ENCODE data around the gene IGF2BP3. TPM values are rescaled to one million over a fixed set of nuclear protein-coding genes. Genes with fewer than 3 reads are reported as not detected.

IGF2BP3 gene
- total and polyA plus RNA-seq, 2 donors (not counting 3 experiments of a cell fraction or from before 2014, with no cell fraction given), result 41.2 to 111 TPM

- no peak overlapping the region for H3K9ac ChIP-seq (replicated peaks; ENCODE audit: extremely low read depth, insufficient read depth, low read length)
- H2AFZ ChIP-seq (ENCODE audit: low read depth, low read length), result no peak overlapping the region
- H3K4me1 ChIP-seq (ENCODE audit: control insufficient read depth, extremely low read depth, insufficient read depth, low read length), result peaks cover 56% of the 10 kb centered on the region
- H3K79me2 ChIP-seq (ENCODE audit: control insufficient read depth, insufficient read depth, low read length), result peaks cover 40% of the 10 kb centered on the region
- CTCF ChIA-PET, result interaction anchor here (0.8 to 7.6 kb wide), 10 partner anchors 8 to 113 kb away, joined by 3 to 67 read pairs (median 5); no protein-coding TSS in a partner anchor
- H4K20me1 ChIP-seq (replicated peaks; ENCODE audit: control insufficient read depth, extremely low read depth, insufficient read depth, low read length), result no peaks in the 10 kb centered on the region
- intact Hi-C loops (cut with micrococcal nuclease), result no loop called here
- no peak overlapping the region for H3K4me3 ChIP-seq (replicated peaks in 1 of 3; ENCODE audit: insufficient read depth in 1 of 3, low read depth in 1 of 3, low read length in 3 of 3)
- H3K27me3 ChIP-seq (ENCODE audit: control insufficient read depth in 2 of 2, insufficient read depth in 2 of 2, low read length in 2 of 2), result no peaks in the 10 kb centered on the region
- POLR2A ChIA-PET, result interaction anchor here (1.4 kb wide), 1 partner anchor 16 kb away, joined by 6 read pairs; no protein-coding TSS in a partner anchor
- no peaks in the 10 kb centered on the region for H3K9me1 ChIP-seq (replicated peaks; ENCODE audit: control insufficient read depth, extremely low read depth, insufficient read depth, low read length)
- no peak for FAIRE-seq
- peak overlapping the region; percentile 72 for H3K4me2 ChIP-seq (ENCODE audit: insufficient read depth, low read length)
- H3K27ac ChIP-seq (ENCODE audit: insufficient read depth, low read depth, low read length), result peak overlapping the region; percentile 56
- no TSS peak for BruUV-seq (replicated peaks)
- peaks cover 0 to 4% of the 10 kb centered on the region in 2 experiments for H3K36me3 ChIP-seq (ENCODE audit: control insufficient read depth in 2 of 2, extremely low read depth in 1 of 2, insufficient read depth in 2 of 2, low read length in 2 of 2)
- DNase-seq (ENCODE audit: low read depth, low spot score), result no peak
- TF ChIP-seq FOS (IDR thresholded peaks at IDR 0.05; ENCODE audit: borderline replicate concordance, insufficient read depth, low read length), result peak; percentile 16
- TF ChIP-seq EZH2 (IDR thresholded peaks at IDR 0.05; ENCODE audit: borderline replicate concordance, low read depth, low read length, severe bottlenecking), result no peak
- no peaks in the 10 kb centered on the region for H3K9me3 ChIP-seq (replicated peaks; ENCODE audit: control insufficient read depth, insufficient read depth, low read length)
- dilution Hi-C loops (cut with MboI; ENCODE audit: extremely low pct_ligation_motif_present, low sequenced_read_pairs), result no loop called here
Measured at GRCh38 chr7:23350466-23350865, 119.8 kb downstream of the IGF2BP3 start.

GRCh38 chr7:23349484-23350157, 120.7 kb downstream of the IGF2BP3 start:
- Histone ChIP-seq H4K20me1 (replicated peaks; ENCODE audit: control insufficient read depth, extremely low read depth, insufficient read depth, low read length) (no peaks in the 10 kb centered on the region), H2AFZ (ENCODE audit: low read depth, low read length) (no peak overlapping the region), H3K9me3 (replicated peaks; ENCODE audit: control insufficient read depth, insufficient read depth, low read length) (no peaks in the 10 kb centered on the region), H3K9me1 (replicated peaks; ENCODE audit: control insufficient read depth, extremely low read depth, insufficient read depth, low read length) (no peaks in the 10 kb centered on the region), H3K27ac (ENCODE audit: insufficient read depth, low read depth, low read length) (peak overlapping the region; percentile 56), H3K4me2 (ENCODE audit: insufficient read depth, low read length) (peak overlapping the region; percentile 72), H3K4me1 (ENCODE audit: control insufficient read depth, extremely low read depth, insufficient read depth, low read length) (peaks cover 65% of the 10 kb centered on the region), H3K36me3 (ENCODE audit: control insufficient read depth in 2 of 2, extremely low read depth in 1 of 2, insufficient read depth in 2 of 2, low read length in 2 of 2) (peaks cover 0 to 10% of the 10 kb centered on the region in 2 experiments), H3K79me2 (ENCODE audit: control insufficient read depth, insufficient read depth, low read length) (peaks cover 41% of the 10 kb centered on the region), H3K9ac (replicated peaks; ENCODE audit: extremely low read depth, insufficient read depth, low read length) (peak overlapping the region; percentile 29), H3K27me3 (ENCODE audit: control insufficient read depth in 2 of 2, insufficient read depth in 2 of 2, low read length in 2 of 2) (no peaks in the 10 kb centered on the region), H3K4me3 (replicated peaks in 1 of 3; ENCODE audit: insufficient read depth in 1 of 3, low read depth in 1 of 3, low read length in 3 of 3) (no peak overlapping the region)
- peak; percentile 89 for FAIRE-seq
- peak; percentile 88 for DNase-seq (ENCODE audit: low read depth, low spot score)
- POLR2A ChIA-PET, result interaction anchor here (0.7 to 1.4 kb wide), 2 partner anchors 14 to 15 kb away, joined by 4 to 6 read pairs; no protein-coding TSS in a partner anchor
- CTCF ChIA-PET, result interaction anchor here (0.8 to 7.6 kb wide), 15 partner anchors 8 to 118 kb away, joined by 3 to 67 read pairs (median 5); partner anchors contain the start of gene MALSU1
- TF ChIP-seq, protein P1, sequence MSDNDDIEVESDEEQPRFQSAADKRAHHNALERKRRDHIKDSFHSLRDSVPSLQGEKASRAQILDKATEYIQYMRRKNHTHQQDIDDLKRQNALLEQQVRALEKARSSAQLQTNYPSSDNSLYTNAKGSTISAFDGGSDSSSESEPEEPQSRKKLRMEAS (IDR thresholded peaks at IDR 0.05; ENCODE audit: insufficient read depth, insufficient read length), result no peak
- TF ChIP-seq POLR2A (IDR thresholded peaks at IDR 0.05; ENCODE audit: low read depth, low read length) (no peak), JUN (IDR thresholded peaks at IDR 0.05; ENCODE audit: borderline replicate concordance, insufficient read depth, insufficient read length, low read depth) (peak; percentile 88), POLR2AphosphoS5 (IDR thresholded peaks at IDR 0.05; ENCODE audit: insufficient read depth, low read depth, low read length) (peak; percentile 84), MYC (IDR thresholded peaks at IDR 0.05; ENCODE audit: low read depth, low read length) (no peak), EZH2 (IDR thresholded peaks at IDR 0.05; ENCODE audit: borderline replicate concordance, low read depth, low read length, severe bottlenecking) (no peak), CTCF (IDR thresholded peaks at IDR 0.05; ENCODE audit: extremely low read depth in 1 of 2, insufficient read depth in 1 of 2, low read depth in 1 of 2, low read length in 2 of 2) (no peak), FOS (IDR thresholded peaks at IDR 0.05; ENCODE audit: borderline replicate concordance, insufficient read depth, low read length) (peak; percentile 96), GATA2 (IDR thresholded peaks at IDR 0.05; ENCODE audit: insufficient read depth, insufficient read length, low read depth, low read length) (peak; percentile 85)
- dilution Hi-C loops (cut with MboI; ENCODE audit: extremely low pct_ligation_motif_present, low sequenced_read_pairs), result no loop called here
- intact Hi-C loops (cut with micrococcal nuclease), result loop anchor here (1.0 to 2.0 kb wide), 3 partner anchors 8 to 121 kb away; partner anchors contain the start of gene IGF2BP3
- TSS peak; percentile 11 for BruUV-seq (replicated peaks)

Data from endothelial cell of umbilical vein (primary cell).